Esophagus (tissue), 2 donors: ENCODE results near the gene NFIB. TPM values are rescaled to one million over a fixed set of nuclear protein-coding genes. Genes with fewer than 3 reads are reported as not detected.

Experiments used
- H3K27ac ChIP-seq, 2 donors: one replicate each; pipeline ENCODE4 v1.5.1; 2013; ENCODE audit warnings: low read depth in 2 of 2, mild to moderate bottlenecking in 2 of 2, inconsistent platforms in 1 of 2, low read length in 1 of 2, moderate library complexity in 1 of 2
- H3K27me3 ChIP-seq, 2 donors: one replicate each; pipeline ENCODE4 v1.6.1; 2013; ENCODE audit warnings: low read length in 2 of 2, control low read depth in 1 of 2, mild to moderate bottlenecking in 1 of 2; ENCODE audit not compliant: insufficient read depth in 2 of 2, control insufficient read depth in 1 of 2
- H3K36me3 ChIP-seq, 2 donors: one replicate each; pipeline ENCODE4 v1.6.1; 2013; ENCODE audit warnings: low read length in 1 of 2; ENCODE audit not compliant: control insufficient read depth in 2 of 2, insufficient read depth in 2 of 2
- H3K4me1 ChIP-seq, 2 donors: one replicate each; pipeline ENCODE4 v1.6.1; 2013; ENCODE audit warnings: low read length in 1 of 2; ENCODE audit not compliant: control insufficient read depth in 2 of 2, insufficient read depth in 2 of 2
- H3K4me3 ChIP-seq, 2 donors: one replicate each; pipeline ENCODE4 v1.5.1; 2013; ENCODE audit warnings: low read length in 2 of 2, mild to moderate bottlenecking in 2 of 2, low read depth in 1 of 2, moderate library complexity in 1 of 2
- H3K9me3 ChIP-seq, 2 donors: one replicate each; pipeline ENCODE4 v1.6.1; 2013; ENCODE audit warnings: mild to moderate bottlenecking in 2 of 2, low read depth in 1 of 2, low read length in 1 of 2, moderate library complexity in 1 of 2; ENCODE audit not compliant: control insufficient read depth in 2 of 2, insufficient read depth in 1 of 2
- WGBS, 2 donors: extraction: QIAGEN DNeasy Blood & Tissue Kit; methylation state at CpG; one replicate each; pipeline ENCODE4 v1.1.7; 2013; 5-methylcytosine and 5-hydroxymethylcytosine counted together
- polyA plus RNA-seq, 2 donors: library from polyadenylated mRNA; stranded (reverse); fragments of 200-250 nt; gene quantifications; one replicate each; pipeline ENCODE4 v1.2.3, GENCODE V29; 2013
- donor health status: healthy with polysubstance abuse.
- donor health status: Bipolar disorder and iron deficiency.

The NFIB gene
- polyA plus RNA-seq, 2 donors, result 4.0 to 6.6 TPM

- no peaks in the 10 kb centered on the region for H3K27me3 ChIP-seq
- no peak overlapping the region for H3K27ac ChIP-seq
- H3K4me3 ChIP-seq, result no peak overlapping the region
- H3K36me3 ChIP-seq, result no peaks in the 10 kb centered on the region
- peaks cover 0 to 2% of the 10 kb centered on the region in 2 donors for H3K4me1 ChIP-seq
- no peaks in the 10 kb centered on the region for H3K9me3 ChIP-seq
Observed at GRCh38 chr9:14242150-14242805, 71.7 kb downstream of the NFIB start.

GRCh38 chr9:14240537-14240936, 73.4 kb downstream of the NFIB start:
- WGBS, 2 donors, result 45 to 60% methylated on average over 6 of the region's 6 CpGs

GRCh38 chr9:14238518-14238917, 75.4 kb downstream of the NFIB start:
- H3K36me3 ChIP-seq, result no peaks in the 10 kb centered on the region
- WGBS, 2 donors, result 25 to 32% methylated on average over 4 of the region's 4 CpGs
- H3K4me1 ChIP-seq, result no peaks in the 10 kb centered on the region
- H3K27ac ChIP-seq, result no peak overlapping the region
- H3K9me3 ChIP-seq, result no peaks in the 10 kb centered on the region
- H3K27me3 ChIP-seq, result no peaks in the 10 kb centered on the region
- H3K4me3 ChIP-seq, result no peak overlapping the region

More at GRCh38 chr9:14240537-14240936, 73.4 kb downstream of the NFIB start:
- H3K27me3 ChIP-seq, result no peaks in the 10 kb centered on the region
- H3K27ac ChIP-seq, result no peak overlapping the region
- H3K4me3 ChIP-seq, result no peak overlapping the region
- H3K4me1 ChIP-seq, result no peaks in the 10 kb centered on the region
- H3K9me3 ChIP-seq, result no peaks in the 10 kb centered on the region
- no peaks in the 10 kb centered on the region for H3K36me3 ChIP-seq

- Histone ChIP-seq H3K4me1 (no peaks in the 10 kb centered on the region), H3K4me3 (no peak overlapping the region), H3K9me3 (no peaks in the 10 kb centered on the region), H3K27ac (peak overlapping the region in 1 of 2 donors; percentile 33), H3K27me3 (no peaks in the 10 kb centered on the region), H3K36me3 (no peaks in the 10 kb centered on the region)
- WGBS, 2 donors, result 39 to 70% methylated on average over 3 of the region's 3 CpGs
Observed at GRCh38 chr9:14238079-14238478, 75.9 kb downstream of the NFIB start.

GRCh38 chr9:14236591-14236990, 77.3 kb downstream of the NFIB start:
- Histone ChIP-seq H3K4me3 (no peak overlapping the region), H3K4me1 (no peaks in the 10 kb centered on the region), H3K27ac (peak overlapping the region in 1 of 2 donors; percentile 31), H3K27me3 (no peaks in the 10 kb centered on the region), H3K36me3 (no peaks in the 10 kb centered on the region), H3K9me3 (no peaks in the 10 kb centered on the region)
- 43 to 69% methylated on average over 1 of the region's 1 CpG for WGBS, 2 donors

- Histone ChIP-seq H3K27me3 (no peaks in the 10 kb centered on the region), H3K4me3 (no peak overlapping the region), H3K36me3 (no peaks in the 10 kb centered on the region), H3K27ac (no peak overlapping the region), H3K4me1 (no peaks in the 10 kb centered on the region), H3K9me3 (no peaks in the 10 kb centered on the region)
- WGBS, 2 donors, result 81 to 85% methylated on average over 8 of the region's 8 CpGs
Observed at GRCh38 chr9:14232111-14232510, 81.8 kb downstream of the NFIB start.

GRCh38 chr9:14231196-14231990, 82.5 kb downstream of the NFIB start:
- Histone ChIP-seq H3K9me3 (no peaks in the 10 kb centered on the region), H3K4me3 (no peak overlapping the region), H3K27me3 (no peaks in the 10 kb centered on the region), H3K27ac (no peak overlapping the region), H3K36me3 (no peaks in the 10 kb centered on the region), H3K4me1 (no peaks in the 10 kb centered on the region)
- WGBS, 2 donors, result 56 to 65% methylated on average over 5 of the region's 5 CpGs

GRCh38 chr9:14228602-14229001, 85.3 kb downstream of the NFIB start:
- 80 to 89% methylated on average over 1 of the region's 1 CpG for WGBS, 2 donors
- H3K27ac ChIP-seq, result no peak overlapping the region

GRCh38 chr9:14226855-14227532, 86.9 kb downstream of the NFIB start:
- no peaks in the 10 kb centered on the region for H3K4me1 ChIP-seq
- H3K36me3 ChIP-seq, result no peaks in the 10 kb centered on the region
- H3K4me3 ChIP-seq, result no peak overlapping the region
- H3K27me3 ChIP-seq, result no peaks in the 10 kb centered on the region
- 92 to 94% methylated on average over 11 of the region's 11 CpGs for WGBS, 2 donors
- H3K27ac ChIP-seq, result no peak overlapping the region
- no peaks in the 10 kb centered on the region for H3K9me3 ChIP-seq

More at GRCh38 chr9:14228602-14229001, 85.3 kb downstream of the NFIB start:
- Histone ChIP-seq H3K4me3 (no peak overlapping the region), H3K4me1 (no peaks in the 10 kb centered on the region), H3K27me3 (no peaks in the 10 kb centered on the region), H3K36me3 (no peaks in the 10 kb centered on the region), H3K9me3 (no peaks in the 10 kb centered on the region)
